ENCODE measurements around the gene M6PR. TPM values are rescaled to one million over a fixed set of nuclear protein-coding genes. Genes with fewer than 3 reads are reported as not detected.

The M6PR gene
- total and polyA plus RNA-seq, 2 of the 8 experiments (the other 6 are each of a cell fraction or from before 2014, with no cell fraction given): 106 to 122 TPM

GRCh38 chr12:8995021-8995775 is 45.8 kb upstream of the M6PR start:
- Histone ChIP-seq H4K8ac (ENCODE audit: extremely low read depth, insufficient read depth, low read length) (no peak overlapping the region), H2BK5ac (ENCODE audit: low read depth, low read length) (no peak overlapping the region), H4K5ac (ENCODE audit: insufficient read length, low read depth, low read length) (no peak overlapping the region), H4K20me1 (replicated peaks in 1 of 2; ENCODE audit: control insufficient read depth in 1 of 2, insufficient read depth in 2 of 2, low read length in 2 of 2) (no peaks in the 10 kb centered on the region), H3K9me3 (ENCODE audit: insufficient read depth in 2 of 2, low read depth in 1 of 2, low read length in 1 of 2) (no peaks in the 10 kb centered on the region), H3K4me2 (ENCODE audit: insufficient read depth in 1 of 2, low read depth in 2 of 2, low read length in 2 of 2) (no peak overlapping the region), H2AK5ac (ENCODE audit: low read depth, low read length) (no peak overlapping the region), H4K91ac (replicated peaks; ENCODE audit: insufficient read length, low read length) (no peak overlapping the region), H2BK120ac (replicated peaks; ENCODE audit: low read depth, low read length) (no peak overlapping the region), H3K27me3 (replicated peaks in 1 of 4; ENCODE audit: control insufficient read depth in 3 of 4, extremely low read depth in 1 of 4, insufficient read depth in 3 of 4, low read length in 3 of 4) (no peaks in the 10 kb centered on the region), H3K27ac (ENCODE audit: low read depth, low read length) (no peak overlapping the region), H3K18ac (ENCODE audit: extremely low read depth, low read length) (no peak overlapping the region), H3K79me2 (ENCODE audit: control insufficient read depth in 1 of 2, insufficient read depth in 2 of 2, low read length in 2 of 2) (no peaks in the 10 kb centered on the region), H3K23ac (ENCODE audit: insufficient read length) (no peak overlapping the region), H3K56ac (replicated peaks; ENCODE audit: insufficient read length, low read depth, low read length) (no peak overlapping the region), H2BK15ac (ENCODE audit: low read length) (no peak overlapping the region), H3K79me1 (ENCODE audit: low read depth, low read length) (no peaks in the 10 kb centered on the region), H3K4ac (replicated peaks; ENCODE audit: insufficient read length, low read depth, low read length) (no peak overlapping the region), H3K23me2 (ENCODE audit: low read depth, low read length) (no peaks in the 10 kb centered on the region), H3K4me3 (ENCODE audit: extremely low read depth in 1 of 4, insufficient read depth in 2 of 4, low read depth in 3 of 4, low read length in 4 of 4) (no peak overlapping the region), H2AFZ (ENCODE audit: low read length) (no peak overlapping the region), H3K14ac (ENCODE audit: insufficient read length) (no peak overlapping the region), H2BK12ac (ENCODE audit: low read depth, low read length) (no peak overlapping the region; the same call in 1 of the 2 replicates), H3K9ac (replicated peaks in 1 of 4; ENCODE audit: extremely low read depth in 1 of 4, low read depth in 3 of 4, low read length in 3 of 4) (no peak overlapping the region), H3K36me3 (ENCODE audit: control insufficient read depth in 2 of 4, insufficient read depth in 4 of 4, low read length in 3 of 4) (no peaks in the 10 kb centered on the region), H2BK20ac (ENCODE audit: low read length) (no peak overlapping the region), H3K4me1 (replicated peaks in 1 of 4; ENCODE audit: control insufficient read depth in 3 of 4, insufficient read depth in 4 of 4, low read length in 3 of 4) (peaks cover 0 to 3% (median 0%) of the 10 kb centered on the region in 4 experiments; a peak in 2 of 7 replicates)
- ChIA-PET POLR2A (ENCODE audit: partially characterized antibody) (interaction anchor here (0.9 kb wide), 1 partner anchor 68 kb away, joined by 4 read pairs; no protein-coding TSS in a partner anchor), CTCF (ENCODE audit: partially characterized antibody) (no interaction called here)
- no peak for TF ChIP-seq KDM4A (IDR thresholded peaks at IDR 0.05; ENCODE audit: low read depth, low read length, severe bottlenecking)
- no peak for TF ChIP-seq CHD2 (IDR thresholded peaks at IDR 0.05; ENCODE audit: low read length)
- TF ChIP-seq HDAC2 (IDR thresholded peaks at IDR 0.05; ENCODE audit: borderline replicate concordance in 1 of 2, low read depth in 2 of 2, low read length in 2 of 2): no peak
- TF ChIP-seq RXRA (IDR thresholded peaks at IDR 0.05; ENCODE audit: insufficient read depth, low read depth, low read length): no peak
- no peak for TF ChIP-seq E2F6 (IDR thresholded peaks at IDR 0.05)
- TF ChIP-seq CEBPB (IDR thresholded peaks at IDR 0.05; ENCODE audit: low read depth, low read length): no peak
- DNase-seq (ENCODE audit: low read depth in 1 of 2, low spot score in 2 of 2): no peak
- FAIRE-seq: no peak
- 89% methylated on average over 4 of the region's 4 CpGs; no CpG with 5 or more reads in 1 of the 2 experiments for WGBS, 2 experiments (ENCODE audit: extremely low coverage in 1 of 2, insufficient coverage in 1 of 2, insufficient read length in 1 of 2, insufficient replicate concordance in 2 of 2, low coverage in 1 of 2, low lambda C conversion rate in 2 of 2, missing lambda C conversion rate in 1 of 2)

Measured in H1 (cell line).